GDM1 (cell line): Measurements from ENCODE around the gene ZBED5.
"Not testable (repeated sequence)": the region's sequence is repeated elsewhere in the genome, so short reads cannot be mapped to it uniquely, and the experiment has no call there.

Source experiments
- DNase-seq: peaks from one replicate; lab custom pipeline; 2025; lab: John Stamatoyannopoulos, UW

The ZBED5 gene

DNA sequence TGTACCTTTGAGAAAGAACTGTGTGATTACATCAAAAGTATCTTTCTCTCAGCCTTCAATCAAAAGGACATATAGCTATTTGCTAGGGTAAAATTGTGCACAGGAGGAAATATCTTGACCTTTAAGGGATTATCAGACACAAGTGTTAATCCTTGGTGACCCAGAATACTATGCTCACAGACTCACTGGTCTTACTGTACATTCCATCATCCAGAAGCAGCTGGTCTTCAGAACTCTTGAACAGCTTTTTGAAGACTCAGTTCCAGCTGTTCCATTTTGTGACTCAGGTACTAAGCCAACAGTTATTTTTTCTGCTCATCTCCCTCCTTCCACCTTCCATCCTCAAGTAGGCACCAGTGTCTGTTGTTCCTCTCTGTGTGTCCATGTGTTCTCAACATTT lies 19.8 kb downstream of the ZBED5 start:
- no peak for DNase-seq

GRCh38 chr11:10836884-10837283 lies 21.0 kb downstream of the ZBED5 start:
- not testable (repeated sequence) for DNase-seq

- no peak for DNase-seq
These were observed 28.7 kb downstream of the ZBED5 start for GRCh38 chr11:10829139-10829538.

DNA sequence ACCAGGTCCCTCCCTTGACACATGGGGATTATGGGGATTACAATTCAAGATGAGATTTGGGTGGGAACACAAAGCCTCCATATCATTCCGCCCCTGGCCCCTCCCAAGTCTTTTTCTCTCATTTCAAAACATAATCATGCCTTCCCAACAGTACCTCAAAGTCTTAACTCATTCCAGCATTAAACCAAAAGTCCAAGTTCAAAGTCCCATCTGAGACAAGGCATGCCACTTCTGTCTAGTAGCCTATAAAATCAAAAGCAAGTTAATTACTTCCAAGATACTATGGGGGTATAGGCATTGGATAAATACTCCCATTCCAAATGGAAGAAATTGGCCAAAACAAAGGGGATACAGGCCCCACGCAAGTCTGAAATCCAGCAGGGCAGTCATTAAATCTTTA lies 29.5 kb downstream of the ZBED5 start:
- no peak for DNase-seq

GRCh38 chr11:10824888-10825287 lies 33.0 kb downstream of the ZBED5 start:
- DNase-seq, result no peak

DNA sequence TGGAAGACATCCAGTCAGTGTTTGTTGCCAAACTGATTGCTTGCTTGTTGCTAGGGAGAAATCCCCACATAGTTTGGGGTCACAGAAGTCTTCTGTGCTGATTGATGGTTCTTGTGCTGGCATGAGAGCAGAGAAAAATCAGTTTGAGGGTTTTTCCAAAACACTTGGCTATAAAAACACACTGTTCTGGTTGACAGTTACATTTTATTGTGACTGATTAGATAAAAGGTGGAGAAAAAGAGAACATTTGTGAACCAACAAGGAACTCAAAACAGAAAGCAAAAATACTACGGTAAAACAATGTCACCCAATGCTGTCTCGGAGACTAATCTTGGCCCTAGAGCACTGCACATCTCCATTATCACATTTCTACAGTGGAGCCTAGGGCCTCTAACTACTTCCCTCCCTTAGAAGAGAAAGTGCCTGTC lies 34.7 kb downstream of the ZBED5 start:
- no peak for DNase-seq

DNA sequence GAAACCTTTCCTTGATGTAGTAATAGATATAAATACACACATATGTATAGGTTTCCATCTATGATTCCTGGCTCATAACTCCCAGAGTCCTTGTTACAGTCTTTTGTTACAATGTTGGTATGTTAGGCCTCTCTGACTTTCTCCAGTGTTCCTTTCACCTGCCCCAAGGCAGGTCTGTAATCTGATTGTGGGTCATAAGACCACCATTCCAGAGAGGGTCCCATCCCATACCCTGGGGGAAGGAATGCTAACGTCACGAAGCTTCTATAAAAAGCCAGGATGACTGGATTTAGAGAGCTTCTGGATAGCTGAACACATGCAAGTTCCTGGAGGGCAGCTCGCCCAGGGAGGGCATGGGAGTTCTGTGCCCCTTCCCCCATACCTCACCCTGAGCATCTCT lies 35.4 kb downstream of the ZBED5 start:
- not testable (repeated sequence) for DNase-seq

DNA sequence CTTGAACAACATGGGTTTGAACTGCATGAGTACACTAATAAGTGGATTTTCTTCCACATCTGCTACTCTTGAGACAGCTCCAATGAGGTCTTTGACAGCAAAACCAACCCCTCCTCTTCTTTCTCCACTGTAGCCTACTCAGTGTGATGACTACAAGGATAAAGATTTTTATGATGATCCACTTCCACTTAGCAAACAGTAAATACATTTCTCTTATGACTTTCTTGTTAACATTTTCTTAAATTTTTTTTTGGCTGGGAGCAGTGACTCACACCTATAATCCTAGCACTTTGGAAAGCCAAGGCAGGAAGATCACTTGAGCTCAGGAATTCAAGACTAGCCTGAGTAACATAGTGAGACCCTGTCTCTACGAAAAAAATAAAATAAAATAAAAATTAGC lies 39.3 kb downstream of the ZBED5 start:
- DNase-seq, result no peak

DNA sequence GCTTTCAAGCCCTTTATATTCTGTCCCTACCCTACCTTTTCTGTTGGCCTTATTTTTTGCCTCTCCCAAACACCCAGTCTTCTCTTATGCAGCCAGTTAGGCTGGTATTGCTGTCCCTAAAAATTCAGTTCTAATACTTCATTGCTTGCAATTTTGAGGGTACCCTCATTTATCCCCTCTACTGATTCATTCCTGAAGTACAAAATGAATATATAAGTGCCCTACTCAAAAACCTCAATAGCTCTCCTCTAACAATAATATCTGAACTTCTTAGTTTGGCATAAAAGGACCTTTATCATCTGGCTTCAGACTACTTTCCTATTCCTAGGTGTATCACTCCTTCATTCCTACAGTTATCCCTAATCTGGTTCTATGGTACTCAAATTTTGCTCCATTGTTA lies 43.9 kb downstream of the ZBED5 start:
- no peak for DNase-seq

DNA sequence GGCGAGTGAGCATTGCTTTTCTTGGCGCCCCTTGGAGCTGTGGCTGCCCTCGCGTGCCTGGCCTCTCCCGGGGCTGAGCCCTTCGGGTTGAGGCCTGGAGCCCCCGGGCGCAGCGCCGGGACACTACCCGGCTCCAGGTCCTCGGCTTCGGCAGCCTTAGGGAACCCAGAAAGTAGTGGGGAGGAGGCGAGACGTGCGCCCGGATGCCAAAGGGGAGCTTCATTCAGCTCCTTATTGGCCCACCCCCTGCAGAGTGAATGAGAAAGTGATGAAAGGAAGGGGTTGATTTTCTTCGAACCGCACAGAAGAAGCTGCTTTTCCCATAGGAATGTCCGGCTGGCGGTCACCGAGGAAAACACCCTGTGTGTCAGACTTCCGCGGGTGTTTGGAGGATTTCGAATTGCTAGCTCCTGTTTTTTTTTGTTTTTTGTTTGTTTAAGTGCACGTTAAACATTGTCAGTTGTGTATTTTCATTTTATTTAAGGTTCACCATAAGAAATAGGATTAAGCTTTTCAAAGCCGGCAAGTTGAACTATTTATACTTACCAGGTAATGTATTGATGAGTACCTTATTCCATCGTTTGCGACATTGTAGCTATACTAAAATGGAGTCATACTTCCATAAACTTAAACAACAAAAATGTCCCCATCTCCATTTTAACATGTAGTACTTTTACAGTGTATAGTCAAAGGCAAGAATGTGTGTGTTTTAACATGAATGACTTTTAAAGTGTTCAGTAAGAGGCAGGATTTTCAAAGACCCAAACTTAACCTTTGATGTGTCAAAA lies 48.3 kb downstream of the ZBED5 start:
- no peak for DNase-seq

- DNase-seq, result peak; percentile 99
These were observed 49.1 kb downstream of the ZBED5 start, which contains the start of gene EIF4G2 for GRCh38 chr11:10808553-10809372. Gene EIF4G2, minus strand, starts transcription at chr11:10808926.

DNA sequence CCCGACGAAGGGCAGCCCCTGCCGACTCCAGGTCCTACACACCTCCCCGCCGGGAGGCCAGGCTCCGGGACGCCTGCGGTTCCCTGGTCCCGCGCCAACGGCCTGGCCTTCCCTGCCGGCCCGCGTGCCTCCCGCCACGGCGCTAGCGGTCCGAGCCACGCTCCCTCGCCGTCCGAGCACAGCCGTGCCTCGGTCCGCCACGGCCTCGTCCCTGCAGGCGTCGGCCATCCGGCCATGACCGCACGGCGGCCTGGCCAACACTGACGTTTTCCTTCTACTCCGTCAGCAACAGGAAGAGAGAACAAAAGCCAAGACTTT lies 49.7 kb downstream of the ZBED5 start:
- DNase-seq, result no peak

- peak; percentile 44 for DNase-seq
These were observed 50.2 kb downstream of the ZBED5 start for GRCh38 chr11:10807493-10808234.

DNA sequence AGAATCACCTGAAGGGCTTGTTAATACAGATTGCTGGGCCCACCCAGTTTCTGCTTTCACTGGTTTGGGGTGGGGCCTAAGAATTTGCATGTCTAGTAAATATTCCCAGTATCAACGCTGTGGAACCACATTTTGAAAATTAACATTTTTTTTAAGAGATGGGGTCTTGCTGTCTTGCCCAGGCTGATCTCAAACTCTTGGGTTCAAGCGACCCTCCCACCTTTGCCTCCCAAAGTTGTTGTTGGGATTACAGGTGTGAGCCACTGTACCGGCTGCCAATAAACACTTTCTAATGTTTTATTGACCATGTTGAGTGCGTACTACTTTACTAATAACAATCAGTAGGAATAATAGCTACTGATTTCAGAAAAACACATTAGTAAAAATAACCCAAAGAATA lies 51.6 kb downstream of the ZBED5 start:
- no peak for DNase-seq

- DNase-seq, result no peak
These were observed 52.1 kb downstream of the ZBED5 start for GRCh38 chr11:10805741-10806140.

GRCh38 chr11:10803676-10804075 lies 54.2 kb downstream of the ZBED5 start:
- DNase-seq, result no peak
